Measurements from ENCODE around the gene NCOR2.

The NCOR2 gene

DNA sequence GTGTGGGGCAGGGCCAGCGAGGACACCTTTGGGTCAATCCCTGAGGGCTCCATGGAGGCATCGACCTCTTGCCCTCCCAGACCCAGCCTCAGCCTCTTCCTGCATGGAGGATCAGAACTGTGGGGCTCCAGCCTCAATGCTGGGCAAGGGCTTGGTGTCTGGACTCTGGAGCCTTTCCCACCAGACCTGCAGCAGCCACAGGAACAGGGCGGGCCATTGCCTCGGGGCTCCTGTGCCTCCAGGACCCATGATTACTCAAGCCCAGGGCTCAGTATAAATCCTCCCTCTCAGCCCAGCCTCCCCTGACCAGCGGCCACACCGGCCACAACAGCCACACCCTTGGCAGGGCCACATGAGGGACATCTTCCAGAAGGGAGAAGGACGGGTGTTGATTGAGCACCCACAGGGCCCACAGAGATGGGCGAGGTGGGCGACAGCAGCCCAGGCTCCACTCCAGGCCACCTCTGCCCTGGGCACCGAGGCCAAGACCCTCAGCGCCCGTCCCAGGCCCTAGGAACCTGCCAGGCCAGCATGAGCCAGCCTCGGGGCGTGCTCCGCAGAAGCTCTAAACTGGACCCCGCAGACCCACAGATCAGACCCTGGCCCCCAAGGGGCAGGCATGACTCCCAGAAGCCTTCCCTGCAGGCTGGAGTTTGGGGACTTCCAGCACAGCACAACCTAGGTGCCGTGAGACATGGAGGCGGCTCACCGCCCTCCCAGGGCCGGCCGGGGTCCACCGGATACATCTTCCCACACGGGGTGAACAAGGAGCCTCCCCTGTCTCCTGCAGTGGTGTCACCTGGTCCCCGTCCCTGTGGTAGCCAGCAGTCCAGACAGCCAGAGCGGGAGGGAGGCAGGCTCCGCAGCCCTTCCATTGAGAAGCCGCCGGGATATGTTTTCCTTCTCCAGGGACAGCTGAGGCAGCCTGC, 25.1 kb downstream of the NCOR2 start:
- DNase-seq = no peak

DNA sequence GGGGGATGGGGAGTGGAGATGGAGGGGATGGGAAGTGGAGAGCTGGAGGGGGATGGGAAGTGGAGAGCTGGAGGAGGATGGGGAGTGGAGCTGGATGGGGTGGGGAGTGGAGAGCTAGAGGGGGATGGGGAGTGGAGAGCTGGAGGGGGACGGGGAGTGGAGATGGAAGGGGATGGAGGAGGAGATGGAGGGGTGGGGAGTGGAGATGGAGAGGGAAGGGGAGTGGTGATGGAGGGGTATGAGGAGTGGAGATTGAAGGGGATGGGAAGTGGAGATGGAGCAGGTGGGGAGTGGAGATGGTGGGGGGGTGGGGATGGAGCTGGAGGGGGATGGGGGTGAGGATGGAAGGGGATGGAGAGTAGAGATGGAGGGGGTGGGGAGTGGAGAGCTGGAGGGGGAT, 26.1 kb downstream of the NCOR2 start:
- DNase-seq = no peak

DNA sequence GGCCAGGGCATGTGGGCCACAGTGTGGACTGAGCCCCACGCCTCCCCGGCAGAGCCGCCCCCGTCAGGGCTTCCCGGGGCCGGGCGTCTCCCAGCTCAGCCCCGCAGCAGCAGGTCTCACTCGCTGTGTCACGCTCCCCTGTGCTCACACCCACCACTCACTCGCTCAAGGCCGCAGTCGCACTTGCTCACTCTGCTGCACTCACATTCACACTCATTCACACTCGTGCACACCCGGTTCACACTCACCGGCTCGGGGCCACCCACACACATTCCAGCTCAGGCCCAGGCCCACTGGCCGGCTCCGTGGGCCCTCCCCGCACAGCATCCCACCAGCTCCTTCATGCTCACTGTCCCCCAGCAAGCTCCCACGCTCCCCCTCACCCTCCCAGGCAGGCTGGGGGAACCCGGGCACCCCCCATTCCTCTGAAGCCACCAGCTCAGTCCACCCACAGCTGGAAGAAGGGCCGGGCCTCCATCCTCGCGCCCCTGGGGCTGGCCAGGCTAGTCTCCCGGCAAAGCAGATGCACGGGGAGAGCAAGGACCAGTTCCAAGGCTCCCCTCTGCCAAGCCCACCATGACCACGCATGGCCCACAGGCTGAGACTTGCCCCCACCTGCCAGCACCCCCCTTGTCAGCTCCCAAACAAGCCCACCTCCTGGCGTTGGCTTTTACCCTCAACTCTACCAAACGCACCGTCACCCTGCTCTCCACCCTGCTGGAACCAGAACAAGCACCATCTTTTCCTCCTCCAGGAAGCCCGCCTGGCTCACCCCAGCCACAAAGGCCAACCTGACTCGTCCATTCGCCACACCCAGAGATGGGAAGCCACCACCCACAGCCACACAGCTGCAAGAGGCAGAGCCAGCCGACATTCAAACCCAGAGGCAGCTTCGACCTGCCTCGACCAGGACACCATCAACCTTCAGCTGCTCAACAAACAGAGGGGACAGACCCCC, 28.0 kb downstream of the NCOR2 start:
- DNase-seq = no peak

DNA sequence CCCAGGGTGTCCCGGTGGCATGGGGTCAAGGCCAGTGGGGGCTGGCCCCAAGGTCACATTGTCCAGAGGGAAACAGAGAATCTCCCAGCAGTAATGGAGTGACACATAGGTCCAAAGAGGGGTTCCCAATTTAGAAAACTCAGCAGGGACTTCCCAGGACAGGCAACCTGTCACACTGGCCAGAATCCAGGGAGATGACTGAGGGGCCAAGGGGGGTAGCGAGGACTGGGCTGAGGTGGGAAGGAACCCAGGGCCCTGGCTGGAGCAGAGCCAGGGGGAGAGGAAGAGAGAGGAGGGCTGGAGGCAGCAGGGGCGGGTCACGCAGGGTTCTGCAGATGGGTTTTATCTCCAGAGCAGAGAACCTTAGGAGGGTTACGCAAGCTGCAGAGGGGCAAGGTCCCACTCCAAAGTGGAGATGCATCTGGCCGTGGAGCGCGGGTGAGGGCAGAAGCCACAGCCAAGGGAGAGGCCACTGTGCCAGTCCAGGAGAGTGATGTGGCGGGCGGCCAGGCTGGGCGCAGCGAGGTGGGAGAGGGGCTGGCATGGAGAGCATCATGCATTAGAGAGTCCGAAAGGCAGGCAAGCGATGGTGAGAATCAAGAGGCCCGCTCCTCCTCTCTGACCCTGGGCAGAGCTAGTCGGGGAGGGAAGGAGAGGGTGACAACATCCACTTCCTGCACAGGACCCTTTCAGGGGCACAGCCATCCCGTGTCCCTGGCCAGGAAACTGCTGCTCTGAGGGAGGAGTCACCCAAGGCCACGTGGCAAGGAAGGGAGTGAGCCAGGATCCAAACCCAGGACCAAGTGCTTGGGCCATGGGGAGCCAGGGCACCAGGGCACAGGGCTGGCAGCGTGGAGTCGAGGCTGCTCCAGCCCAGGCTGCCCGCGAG, 29.0 kb downstream of the NCOR2 start:
- no peak for DNase-seq

DNA sequence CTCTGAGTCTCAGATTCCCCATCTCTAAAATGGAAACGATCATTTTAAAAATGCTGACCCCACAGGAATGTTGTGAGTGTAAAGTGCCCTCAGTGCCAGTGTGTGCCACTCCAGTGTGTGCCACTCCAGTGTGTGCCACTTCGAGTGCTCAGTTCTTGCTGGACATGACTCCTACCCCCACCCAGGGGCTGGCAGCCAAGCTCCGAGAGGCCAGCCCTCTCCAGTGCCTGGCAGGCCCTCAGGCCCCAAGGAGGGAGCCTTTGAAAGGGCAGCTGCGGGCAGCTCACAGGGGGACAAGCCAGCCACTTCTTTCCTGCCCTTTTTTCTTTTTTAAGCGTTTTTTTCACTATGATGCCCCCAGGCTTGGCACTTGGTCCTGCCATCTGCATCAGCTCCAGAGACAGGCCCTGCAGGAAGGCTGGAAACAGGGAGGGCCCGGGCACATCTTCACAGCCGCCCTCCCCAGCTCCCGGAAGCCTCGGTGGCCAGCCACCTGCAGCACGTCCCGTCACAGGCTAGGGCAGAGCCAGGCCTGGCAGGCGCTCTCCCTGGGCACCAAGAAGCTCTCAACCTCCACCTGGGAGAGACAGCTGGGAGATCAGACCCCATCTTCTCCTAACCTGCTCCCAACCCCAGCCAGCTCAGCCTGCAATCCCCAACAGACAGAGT, 29.8 kb downstream of the NCOR2 start:
- DNase-seq = no peak

DNA sequence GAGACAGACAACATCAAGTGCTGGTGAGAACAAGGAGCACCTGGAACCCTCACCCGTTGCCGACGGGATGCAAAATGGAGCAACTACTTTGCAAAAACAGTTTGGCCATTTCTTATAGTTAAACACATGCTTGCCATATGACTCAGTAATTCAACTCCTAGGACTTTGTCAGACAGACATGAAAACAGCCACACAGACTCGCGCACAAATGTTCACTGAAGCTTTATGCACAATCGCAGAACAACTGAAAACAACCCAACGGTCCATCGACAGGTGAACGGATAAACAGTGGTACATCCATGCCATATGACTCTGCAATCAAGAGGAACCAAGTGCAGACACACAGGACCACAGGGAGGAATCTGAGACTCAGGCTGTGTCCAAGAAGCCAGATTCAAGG, 30.8 kb downstream of the NCOR2 start:
- no peak for DNase-seq

DNA sequence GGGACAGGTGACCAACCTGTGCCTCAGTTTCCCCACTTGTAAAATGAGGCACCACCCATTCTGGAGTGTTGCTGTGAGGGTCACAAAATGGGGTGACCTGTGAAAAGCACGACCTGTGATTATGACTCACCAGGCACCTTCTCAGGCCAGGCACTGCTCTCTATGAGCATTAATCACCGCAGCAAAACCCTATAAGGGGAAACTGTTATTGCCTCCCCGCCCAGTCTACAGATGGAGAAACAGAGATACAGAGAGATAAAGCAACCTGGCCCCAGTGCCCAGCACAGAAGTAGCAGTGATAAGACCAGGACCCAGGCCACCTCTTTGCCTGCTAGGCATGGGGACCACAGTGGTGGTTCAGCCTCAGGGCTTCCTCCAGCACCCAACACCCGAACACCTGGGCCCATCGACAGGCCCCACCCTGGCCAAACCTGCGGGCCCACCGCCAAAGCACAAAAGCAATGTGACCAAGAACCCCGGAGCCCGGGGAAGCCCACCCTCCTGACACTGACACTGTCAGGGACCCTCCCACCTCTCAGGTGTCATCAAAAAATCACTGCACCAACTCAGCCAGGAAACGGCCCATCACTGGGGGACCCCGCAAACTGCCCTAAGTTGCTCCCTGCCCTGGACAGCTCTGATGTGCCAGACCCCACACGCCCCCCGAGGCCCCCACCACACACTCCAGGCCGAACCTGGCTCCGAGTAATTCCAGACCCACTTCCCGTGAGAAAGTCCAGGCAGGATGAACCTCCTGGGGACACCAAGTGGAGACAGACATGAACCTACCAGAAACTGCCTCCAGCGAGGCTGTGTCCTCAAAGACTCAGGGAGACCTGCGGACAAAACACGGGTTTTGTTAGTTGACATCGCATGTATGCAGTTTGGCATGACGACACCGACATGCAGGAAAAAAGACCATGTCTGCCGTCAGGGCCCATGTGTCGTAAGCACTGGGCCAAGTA, 32.4 kb downstream of the NCOR2 start:
- no peak for DNase-seq

DNA sequence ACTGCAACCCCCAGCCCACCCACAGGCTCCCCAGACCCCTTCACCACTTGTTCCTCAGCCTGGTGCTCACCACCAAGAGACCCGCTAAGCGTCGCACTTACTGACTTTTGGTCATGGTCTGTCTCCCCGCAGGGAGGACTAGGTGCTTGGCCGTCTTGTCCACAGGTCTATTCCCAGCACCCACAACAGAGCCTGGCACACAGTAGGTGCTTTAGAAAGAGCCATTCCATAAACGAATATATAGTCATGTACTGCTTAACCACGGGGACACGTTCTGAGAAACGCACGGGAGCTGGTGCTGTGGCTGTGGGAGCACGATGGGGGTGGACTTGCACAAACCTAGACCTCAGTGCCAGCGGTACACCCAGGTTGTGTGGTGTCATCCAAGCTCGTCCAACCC, 34.0 kb downstream of the NCOR2 start:
- DNase-seq = no peak

DNA sequence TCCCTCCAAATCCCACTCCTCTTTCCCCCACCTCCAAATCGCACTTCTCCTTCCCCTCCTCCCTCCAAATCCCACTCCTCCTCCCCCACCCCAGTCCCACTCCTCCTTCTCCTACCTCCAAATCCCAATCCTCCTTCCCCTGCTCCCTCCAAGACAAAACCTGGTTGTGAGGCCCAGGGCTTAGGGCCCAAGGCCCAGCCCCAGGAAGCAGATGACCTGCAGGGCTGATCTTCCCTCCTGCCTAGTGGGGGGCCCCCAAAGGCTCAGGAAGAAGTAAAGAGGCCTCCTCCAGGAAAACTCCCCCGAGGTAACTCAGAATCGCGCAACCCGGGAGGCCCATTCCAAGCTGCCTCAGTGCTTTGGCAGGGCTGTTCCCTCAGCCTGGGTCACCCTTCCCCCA, 34.4 kb downstream of the NCOR2 start:
- DNase-seq = no peak

DNA sequence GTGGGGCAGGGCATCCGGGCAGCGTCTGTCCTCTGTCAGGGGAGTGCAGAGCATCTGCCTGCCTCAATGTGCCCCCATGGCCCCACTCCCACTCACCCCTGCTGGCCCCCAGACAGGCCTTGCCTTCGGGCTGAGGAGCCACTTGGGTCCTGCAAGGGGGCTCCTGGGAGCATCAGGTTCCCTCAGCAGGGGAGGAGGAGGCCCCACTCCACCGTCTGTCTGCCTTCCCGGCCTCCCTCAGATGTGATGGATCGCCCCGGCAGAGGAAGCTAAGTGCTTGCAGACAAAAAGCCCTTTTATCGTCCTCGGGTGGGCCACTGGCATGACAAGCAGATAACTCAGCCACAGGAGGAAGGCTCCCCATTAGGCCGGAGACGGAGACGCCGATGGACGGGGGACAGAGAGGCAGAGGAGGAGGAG, 35.1 kb downstream of the NCOR2 start:
- DNase-seq = no peak

DNA sequence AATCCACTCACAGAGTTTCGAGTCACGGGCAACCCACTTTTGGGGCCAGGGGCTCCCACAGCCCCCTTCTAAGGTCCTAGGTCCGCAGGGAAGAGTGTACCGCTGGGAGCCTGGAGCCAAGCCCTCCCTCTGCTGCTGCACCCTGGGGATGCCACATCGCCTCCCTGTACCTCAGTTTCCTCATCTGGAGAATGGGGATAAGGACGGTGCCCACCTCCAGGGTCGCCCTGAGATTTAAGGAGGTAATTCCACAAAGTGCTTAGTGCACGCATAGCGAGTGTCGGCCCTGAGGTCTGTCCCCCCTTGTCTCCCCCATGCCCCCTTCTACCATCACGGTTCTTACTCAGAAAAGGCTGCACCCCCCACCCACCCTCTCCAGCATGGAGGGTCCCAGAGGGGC, 35.5 kb downstream of the NCOR2 start:
- no peak for DNase-seq

DNA sequence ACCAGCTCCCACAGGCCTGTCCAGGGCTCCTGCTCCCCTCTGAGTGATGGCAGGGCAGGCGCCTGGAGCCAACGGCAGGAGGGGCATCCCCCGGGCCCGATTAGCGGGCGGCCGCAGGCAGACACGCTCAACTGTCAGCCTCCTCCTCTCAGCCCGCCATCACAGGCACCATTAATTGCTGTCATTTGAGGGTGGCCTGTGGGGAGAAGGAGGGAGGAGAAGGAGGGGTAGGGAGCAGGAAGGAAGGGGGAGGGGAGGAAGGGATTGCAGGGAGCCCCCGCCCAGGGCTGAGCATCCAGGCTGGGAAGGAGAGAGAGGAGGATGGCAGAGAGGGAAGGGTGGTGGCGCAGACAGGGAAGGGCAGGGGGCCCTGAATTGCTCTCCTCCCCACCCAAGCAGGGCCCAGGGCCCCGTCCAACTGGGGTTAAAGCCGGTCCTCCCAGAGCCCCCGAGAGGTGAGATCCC, 36.1 kb downstream of the NCOR2 start:
- DNase-seq = no peak

DNA sequence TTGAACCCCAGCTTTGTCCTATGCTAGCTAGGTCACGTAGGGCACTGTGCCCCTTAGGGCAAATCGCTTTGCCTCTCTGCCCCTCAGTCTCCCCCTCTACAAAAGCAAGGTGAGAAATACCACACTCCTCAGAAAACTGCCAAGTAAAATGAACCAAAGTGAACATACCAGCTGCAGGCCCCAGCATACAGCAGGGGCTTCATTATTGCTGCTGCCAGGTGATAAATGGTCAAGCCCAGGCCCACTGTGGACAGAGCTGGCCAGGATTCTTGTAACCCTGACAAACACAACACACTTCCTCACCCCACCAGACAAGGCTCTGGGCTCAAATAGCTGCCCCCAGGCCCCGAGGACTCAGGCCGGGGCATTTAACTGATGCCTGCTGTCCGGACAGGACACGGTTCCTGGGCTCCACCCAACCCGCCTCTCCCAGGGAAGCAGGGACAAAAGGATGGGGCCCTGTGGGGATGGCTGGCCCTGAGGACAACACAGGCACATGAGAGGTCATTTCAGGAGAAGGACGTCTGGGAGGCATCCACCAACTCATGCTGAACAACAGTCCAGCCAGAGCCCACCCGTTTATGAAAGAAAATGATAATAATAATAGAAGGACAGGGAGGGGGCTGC, 36.7 kb downstream of the NCOR2 start:
- no peak for DNase-seq

DNA sequence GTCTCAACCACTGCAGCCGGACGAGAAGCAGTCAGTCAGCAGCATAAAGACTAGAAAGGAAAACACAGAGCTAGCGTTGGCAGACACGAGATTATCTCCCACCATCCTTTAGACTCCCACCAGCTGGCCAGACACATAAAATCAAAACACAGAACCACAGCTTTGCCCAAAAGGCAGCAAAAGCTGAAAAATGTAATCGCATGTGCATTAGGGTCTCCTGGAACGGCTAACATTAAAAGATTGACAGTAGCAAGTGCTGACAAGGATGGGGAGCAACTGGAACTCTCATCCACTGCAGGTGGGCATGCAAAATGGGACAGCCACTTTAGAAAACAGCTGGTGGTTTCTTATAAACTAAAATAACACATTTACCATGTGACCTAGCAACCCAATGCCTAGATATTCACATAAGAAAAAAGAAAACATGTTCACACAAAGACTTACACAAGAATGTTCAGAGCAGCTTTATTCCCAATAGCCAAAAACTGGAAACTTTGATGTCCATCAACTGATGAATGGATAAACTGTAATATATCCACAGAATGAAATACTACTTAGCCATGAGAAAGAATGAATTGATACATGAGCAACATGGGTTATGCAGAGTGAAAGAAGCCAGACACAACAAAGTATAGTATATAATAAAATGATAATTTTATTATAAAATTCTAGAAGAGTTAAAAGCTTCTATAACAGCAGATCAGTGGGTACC, 37.7 kb downstream of the NCOR2 start:
- DNase-seq = no peak

DNA sequence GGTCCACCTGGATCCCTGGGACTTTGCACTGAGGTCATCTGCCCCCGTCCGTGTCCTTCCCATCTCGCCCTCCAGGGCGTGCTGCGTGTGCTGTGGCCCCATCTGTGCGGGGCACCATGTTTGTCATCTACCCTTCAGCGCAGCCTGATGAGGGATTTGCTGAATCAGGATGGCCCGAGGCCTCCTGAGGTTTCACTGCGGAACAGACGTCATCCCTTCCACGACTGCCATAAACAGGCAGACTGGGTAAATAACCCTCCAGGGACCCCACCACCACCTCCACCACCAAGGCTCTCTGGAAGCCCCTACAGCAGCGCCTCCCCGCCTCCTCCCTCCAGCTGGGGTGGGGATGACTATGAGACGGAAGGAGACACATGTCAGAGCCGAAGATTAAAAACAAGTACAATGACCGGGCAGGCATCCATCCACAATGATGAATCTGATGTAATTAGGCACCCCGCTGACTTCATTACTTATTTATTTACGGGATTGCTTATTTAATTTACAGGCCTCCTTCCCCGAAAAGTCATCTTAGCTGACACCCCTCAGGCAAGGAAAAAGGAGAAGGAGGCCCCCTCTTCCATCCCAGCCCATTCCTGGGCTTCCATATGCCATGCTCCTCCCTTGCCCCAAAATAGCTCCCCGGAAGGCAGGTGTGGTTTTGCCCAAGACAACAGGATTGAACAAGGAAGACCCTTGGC, 39.4 kb downstream of the NCOR2 start:
- DNase-seq = no peak

DNA sequence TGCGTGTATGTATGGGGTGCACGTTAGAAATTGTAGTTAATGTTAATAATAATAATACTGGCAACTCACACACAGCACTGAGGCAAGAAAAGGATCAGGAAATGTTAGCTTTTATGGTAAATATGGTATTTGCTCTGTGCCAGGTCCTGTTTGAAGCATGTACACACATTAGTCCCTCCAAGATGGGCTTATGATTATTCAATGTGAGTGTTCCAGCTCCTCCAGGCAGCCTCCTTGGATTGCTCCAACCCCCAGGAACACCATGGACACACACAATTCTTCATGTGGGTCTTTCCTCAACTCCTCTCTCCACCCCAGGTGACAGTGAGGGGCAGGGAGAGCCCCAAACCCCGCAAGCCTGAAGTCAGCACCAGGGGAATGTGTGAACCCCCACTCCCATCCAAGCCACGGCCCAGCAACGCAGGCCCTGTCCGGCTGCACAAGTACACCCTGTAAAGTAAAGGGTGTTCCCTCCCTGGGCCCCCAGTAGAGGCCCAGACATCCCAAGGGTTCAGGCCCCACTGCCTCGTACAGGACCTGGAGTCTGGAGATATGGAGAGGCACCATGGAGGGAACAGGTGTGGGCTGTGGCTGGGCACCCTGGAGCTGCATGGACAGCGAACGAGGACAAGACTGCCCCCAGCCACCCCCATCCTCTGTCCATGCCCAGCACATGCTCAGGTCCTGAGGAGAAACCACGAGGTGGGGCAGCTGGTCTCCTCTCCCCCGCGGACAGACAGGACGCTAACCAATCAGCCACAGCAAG, 41.3 kb downstream of the NCOR2 start:
- DNase-seq = no peak

DNA sequence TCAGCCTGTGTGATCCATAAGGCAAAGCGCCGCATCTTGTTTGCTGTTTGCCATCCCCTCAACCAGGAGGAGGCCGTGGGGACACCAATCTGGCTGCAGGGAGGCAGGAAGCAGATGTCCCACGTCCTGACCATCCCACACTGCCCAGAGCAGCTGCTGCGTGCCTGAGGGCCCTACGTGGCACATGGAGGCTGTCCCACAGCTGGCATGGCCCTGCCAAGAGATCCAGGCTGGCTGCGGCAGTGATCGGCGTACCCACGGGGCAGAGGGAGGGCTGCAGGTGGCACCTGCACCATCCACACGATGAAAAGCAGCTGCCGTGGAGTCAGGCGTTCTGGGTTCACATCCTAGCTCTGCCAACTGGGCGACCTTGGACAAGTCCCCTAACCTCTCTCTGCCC, 42.0 kb downstream of the NCOR2 start:
- no peak for DNase-seq

DNA sequence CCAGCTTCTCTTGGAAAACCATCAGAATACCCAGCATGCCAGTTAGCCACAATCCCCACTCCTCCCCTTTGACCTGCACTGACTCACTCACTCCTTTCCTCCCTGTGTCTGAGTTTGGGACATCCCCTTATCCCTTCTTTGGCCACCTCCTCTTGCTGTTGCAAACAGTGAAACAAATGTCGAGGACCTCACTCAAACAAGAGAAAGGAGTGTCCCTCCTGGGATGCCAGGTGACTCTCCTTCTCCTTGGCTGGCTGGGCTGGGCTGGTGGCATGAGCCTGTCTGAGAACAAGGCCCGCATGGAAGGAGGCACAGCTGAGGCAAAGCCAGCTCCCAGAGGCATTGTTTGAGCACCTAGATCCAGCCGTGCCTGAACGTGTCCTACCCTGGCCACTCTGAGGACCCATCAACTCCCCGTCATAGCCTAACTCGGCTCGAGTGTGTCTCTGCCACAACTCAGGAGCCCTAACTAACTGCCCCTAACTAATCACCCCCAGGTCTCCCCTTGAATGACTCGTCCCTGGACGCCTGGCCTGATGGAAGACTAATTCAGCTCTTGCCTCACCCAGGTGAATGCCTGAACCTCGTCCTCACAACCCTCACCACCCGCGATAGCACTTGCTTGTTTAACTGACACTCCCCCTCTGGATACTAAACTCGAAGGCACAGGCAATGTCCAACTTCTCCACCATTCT, 43.0 kb downstream of the NCOR2 start:
- DNase-seq = no peak
